AG04450 (cell line): ENCODE measurements around the gene ISYNA1. TPM values are rescaled to one million over a fixed set of nuclear protein-coding genes. Genes with fewer than 3 reads are reported as not detected.

ENCODE experiments used
- CTCF ChIA-PET: fragments of 300-600, 350-600 bp; formaldehyde crosslinking; extraction: SDS; loops from one replicate; lab custom pipeline; 2022; ENCODE audit warnings: antibody characterized with exemption, inconsistent platforms; lab: Charles Lee
- POLR2A ChIA-PET: fragments of 350-600 bp; formaldehyde crosslinking; extraction: SDS; loops from one replicate; lab custom pipeline; 2021; ENCODE audit warnings: antibody characterized with exemption, inconsistent platforms; lab: Yijun Ruan, JAX
- DNase-seq: peaks from one replicate; pipeline ENCODE4 v3.0.0-alpha.2; 2011; ENCODE audit warnings: low read depth, low spot score
- H3K27ac ChIP-seq: one replicate; pipeline ENCODE4 v1.5.1; 2012; ENCODE audit warnings: low read depth, low read length, control low read depth
- H3K27me3 ChIP-seq: one replicate; pipeline ENCODE4 v1.6.0; 2012; ENCODE audit warnings: low read length; ENCODE audit not compliant: control insufficient read depth, insufficient read depth
- H3K4me3 ChIP-seq: 2 replicates; pipeline ENCODE4 v1.5.1; 2011; ENCODE audit warnings: mild to moderate bottlenecking, low read depth, low read length, control low read depth
- H3K9me3 ChIP-seq: 2 replicates; pipeline ENCODE4 v1.5.1; 2012; ENCODE audit warnings: low read length; ENCODE audit not compliant: control insufficient read depth, insufficient read depth
- polyA plus RNA-seq: library from polyadenylated mRNA; depleted of rRNA; stranded (reverse); fragments of >200 nt; gene quantifications from 2 replicates; pipeline ENCODE4 v1.2.3, GENCODE V29; 2011
- TF ChIP-seq, protein P1 (sequence below): IDR thresholded peaks from 2 replicates; pipeline ENCODE4 v1.5.1; 2011; ENCODE audit warnings: low read depth, low read length, control low read depth, inconsistent platforms

ISYNA1 gene
- polyA plus RNA-seq, 1 experiment = 13.3 TPM

DNA sequence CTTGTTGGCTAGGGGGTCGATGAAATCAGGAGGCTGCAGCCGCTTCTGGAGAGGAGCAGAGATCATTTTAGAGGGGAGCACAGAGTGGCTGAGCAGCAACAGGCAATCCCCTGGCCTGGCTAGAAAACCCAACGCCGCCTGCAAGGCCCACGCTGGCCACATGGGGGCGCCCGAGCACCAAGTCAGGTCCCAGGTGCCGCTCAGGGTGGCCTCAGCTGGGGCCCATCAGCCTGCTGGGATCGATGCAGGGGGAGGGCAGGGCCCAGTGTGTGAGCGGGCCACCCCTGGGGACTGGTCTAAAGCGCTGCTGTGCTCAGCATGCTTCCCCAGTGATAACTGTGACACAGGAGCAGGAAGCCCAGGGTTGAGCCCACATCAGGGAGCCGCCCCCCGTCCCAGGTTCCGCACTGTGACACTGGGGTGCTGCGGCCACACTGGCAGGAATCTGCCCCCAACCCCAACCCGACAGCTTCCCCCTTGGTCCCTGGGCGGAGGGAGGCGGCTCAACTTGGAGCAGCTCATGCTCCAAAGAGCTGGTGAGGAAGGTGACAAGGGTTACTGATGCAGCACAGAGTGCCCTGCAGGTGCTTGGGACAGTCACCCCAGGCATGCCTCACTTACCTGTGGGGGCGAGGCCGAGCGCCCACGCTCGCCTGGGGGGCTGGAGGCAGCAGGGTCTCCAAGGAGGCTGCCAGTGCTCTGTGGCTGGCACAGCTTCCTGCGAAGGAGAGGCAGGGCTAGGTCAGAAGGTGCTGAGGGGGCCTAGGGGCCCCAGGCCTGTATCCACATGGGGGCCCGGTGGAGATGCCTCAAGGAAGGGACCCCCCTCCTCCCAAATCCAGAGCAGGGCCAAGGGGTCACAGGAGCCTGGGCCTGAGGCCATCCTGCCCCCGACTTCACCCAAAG, 13.3 kb upstream of the ISYNA1 start:
- H3K9me3 ChIP-seq = no peaks in the 10 kb centered on the region
- TF ChIP-seq, protein P1, sequence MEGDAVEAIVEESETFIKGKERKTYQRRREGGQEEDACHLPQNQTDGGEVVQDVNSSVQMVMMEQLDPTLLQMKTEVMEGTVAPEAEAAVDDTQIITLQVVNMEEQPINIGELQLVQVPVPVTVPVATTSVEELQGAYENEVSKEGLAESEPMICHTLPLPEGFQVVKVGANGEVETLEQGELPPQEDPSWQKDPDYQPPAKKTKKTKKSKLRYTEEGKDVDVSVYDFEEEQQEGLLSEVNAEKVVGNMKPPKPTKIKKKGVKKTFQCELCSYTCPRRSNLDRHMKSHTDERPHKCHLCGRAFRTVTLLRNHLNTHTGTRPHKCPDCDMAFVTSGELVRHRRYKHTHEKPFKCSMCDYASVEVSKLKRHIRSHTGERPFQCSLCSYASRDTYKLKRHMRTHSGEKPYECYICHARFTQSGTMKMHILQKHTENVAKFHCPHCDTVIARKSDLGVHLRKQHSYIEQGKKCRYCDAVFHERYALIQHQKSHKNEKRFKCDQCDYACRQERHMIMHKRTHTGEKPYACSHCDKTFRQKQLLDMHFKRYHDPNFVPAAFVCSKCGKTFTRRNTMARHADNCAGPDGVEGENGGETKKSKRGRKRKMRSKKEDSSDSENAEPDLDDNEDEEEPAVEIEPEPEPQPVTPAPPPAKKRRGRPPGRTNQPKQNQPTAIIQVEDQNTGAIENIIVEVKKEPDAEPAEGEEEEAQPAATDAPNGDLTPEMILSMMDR = peak; percentile 95
- no peaks in the 10 kb centered on the region for H3K27me3 ChIP-seq
- CTCF ChIA-PET = interaction anchor here (0.6 to 2.4 kb wide), 17 partner anchors 11 to 412 kb away, joined by 3 to 32 read pairs (median 3); partner anchors contain the start of gene REX1BD
- H3K4me3 ChIP-seq = no peak overlapping the region
- H3K27ac ChIP-seq = peak overlapping the region; percentile 11
- no peak for DNase-seq
- POLR2A ChIA-PET = interaction anchor here (0.7 to 1.6 kb wide), 3 partner anchors 9 to 50 kb away, joined by 3 to 4 read pairs (median 4); no protein-coding TSS in a partner anchor

DNA sequence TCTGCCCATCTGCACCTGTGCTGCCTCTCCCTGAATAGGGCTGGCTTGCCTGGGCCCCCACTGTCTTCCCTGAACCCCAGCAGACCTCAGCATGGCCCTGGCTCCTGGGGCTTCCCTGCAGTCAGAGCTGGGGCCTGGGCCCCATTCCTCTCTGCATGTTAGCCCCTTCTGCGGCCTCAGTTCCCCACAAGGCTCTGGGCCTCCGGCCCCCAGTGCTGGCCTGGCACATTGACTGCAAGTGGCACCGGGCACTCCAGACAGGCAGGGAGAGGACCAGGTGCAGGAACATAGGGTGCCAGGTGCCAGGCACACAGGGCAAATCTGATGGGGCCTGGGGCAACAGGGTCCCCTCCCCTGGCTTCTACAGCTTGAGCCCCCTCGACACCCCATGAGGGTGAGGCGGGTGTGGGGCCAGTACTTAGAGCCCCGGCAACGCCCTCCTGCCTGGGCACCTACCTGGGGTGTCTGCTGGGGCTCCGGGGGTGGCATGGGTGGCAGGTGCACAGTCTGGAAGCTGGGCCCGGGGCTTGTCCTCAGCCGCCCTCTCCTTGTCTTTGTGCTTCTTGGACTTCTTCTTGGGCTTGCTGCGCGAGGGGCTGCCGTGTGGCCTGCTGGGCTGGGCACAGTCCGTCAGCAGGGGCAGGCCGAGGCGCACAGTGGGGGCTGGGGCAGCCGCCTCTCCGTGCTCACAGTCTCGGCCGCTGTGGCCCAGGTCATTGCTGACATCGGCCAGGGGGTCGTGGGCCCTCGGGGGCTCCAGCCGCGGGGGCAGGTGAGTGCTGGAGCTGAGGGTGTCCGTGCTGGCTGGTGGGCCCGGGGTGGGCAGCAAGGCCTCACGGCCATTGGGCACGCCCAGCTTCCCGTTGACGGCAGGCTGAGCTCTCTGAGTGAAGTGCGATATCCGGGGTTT, 12.3 kb upstream of the ISYNA1 start:
- TF ChIP-seq, protein P1 = no peak
- ChIA-PET CTCF (interaction anchor here (0.5 to 2.4 kb wide), 16 partner anchors 11 to 413 kb away, joined by 3 to 32 read pairs (median 3); partner anchors contain the start of gene REX1BD), POLR2A (interaction anchor here (0.6 to 1.6 kb wide), 3 partner anchors 10 to 161 kb away, joined by 4 to 7 read pairs (median 4); no protein-coding TSS in a partner anchor)
- Histone ChIP-seq H3K9me3 (no peaks in the 10 kb centered on the region), H3K4me3 (no peak overlapping the region), H3K27ac (no peak overlapping the region), H3K27me3 (no peaks in the 10 kb centered on the region)
- no peak for DNase-seq

GRCh38 chr19:18449552-18449951, 11.6 kb upstream of the ISYNA1 start:
- Histone ChIP-seq H3K27ac (no peak overlapping the region), H3K4me3 (no peak overlapping the region), H3K27me3 (no peaks in the 10 kb centered on the region), H3K9me3 (no peaks in the 10 kb centered on the region)
- POLR2A ChIA-PET = interaction anchor here (0.5 to 0.6 kb wide), 2 partner anchors 160 to 359 kb away, joined by 3 to 7 read pairs; no protein-coding TSS in a partner anchor
- no peak for DNase-seq
- CTCF ChIA-PET = interaction anchor here (1.2 to 1.7 kb wide), 4 partner anchors 18 to 146 kb away, joined by 3 to 5 read pairs (median 4); partner anchors contain the start of gene REX1BD
- TF ChIP-seq, protein P1 = no peak

GRCh38 chr19:18446811-18447359, 9.0 kb upstream of the ISYNA1 start:
- ChIA-PET CTCF (no interaction called here), POLR2A (no interaction called here)
- DNase-seq = no peak
- TF ChIP-seq, protein P1 = no peak
- no peaks in the 10 kb centered on the region; the same call in 1 of the 2 replicates for H3K9me3 ChIP-seq
- no peak overlapping the region for H3K4me3 ChIP-seq
- H3K27me3 ChIP-seq = no peaks in the 10 kb centered on the region
- no peak overlapping the region for H3K27ac ChIP-seq
